Liver (tissue), 9 donors: ENCODE results near the gene PSMG4. TPM values are rescaled to one million over a fixed set of nuclear protein-coding genes. Genes with fewer than 3 reads are reported as not detected.

ENCODE experiments used
- DNase-seq: peaks from one replicate; pipeline ENCODE4 v3.0.0-alpha.2; 2017; ENCODE audit warnings: low spot score
- H3K27ac ChIP-seq, 2 donors: one replicate each; pipeline ENCODE4 v1.7.0; 2013; ENCODE audit warnings: inconsistent platforms in 2 of 2, low read length in 2 of 2, control low read depth in 1 of 2, low read depth in 1 of 2, mild to moderate bottlenecking in 1 of 2
- H3K27me3 ChIP-seq, 4 donors: one replicate each; pipeline versions ENCODE4 v1.6.1 to v1.7.0; 2013; ENCODE audit warnings: low read length in 3 of 4, inconsistent platforms in 1 of 4, mild to moderate bottlenecking in 1 of 4, moderate library complexity in 1 of 4; ENCODE audit not compliant: control insufficient read depth in 4 of 4, insufficient read depth in 4 of 4
- H3K36me3 ChIP-seq, 4 donors: one replicate each; pipeline versions ENCODE4 v1.6.1 to v1.7.0; 2013; ENCODE audit warnings: low read length in 3 of 4, mild to moderate bottlenecking in 3 of 4, low read depth in 1 of 4, moderate library complexity in 1 of 4; ENCODE audit not compliant: control insufficient read depth in 4 of 4, insufficient read depth in 3 of 4
- H3K4me1 ChIP-seq, 4 donors: one replicate each; pipeline versions ENCODE4 v1.6.1 to v1.7.0; 2013; ENCODE audit warnings: low read length in 3 of 4, mild to moderate bottlenecking in 3 of 4, moderate library complexity in 1 of 4; ENCODE audit not compliant: control insufficient read depth in 4 of 4, insufficient read depth in 4 of 4
- H3K4me3 ChIP-seq, 3 donors: one replicate each; pipeline versions ENCODE4 v1.6.1 to v1.7.0; 2013; ENCODE audit warnings: low read length in 3 of 3, control low read depth in 1 of 3, low read depth in 1 of 3, mild to moderate bottlenecking in 1 of 3
- H3K9ac ChIP-seq, 2 donors: one replicate each; pipeline ENCODE4 v1.7.0; 2013; ENCODE audit warnings: low read length in 2 of 2, mild to moderate bottlenecking in 2 of 2, moderate library complexity in 2 of 2, control low read depth in 1 of 2, low read depth in 1 of 2
- H3K9me3 ChIP-seq, 4 donors: one replicate each; pipeline versions ENCODE4 v1.6.1 to v1.7.0; 2013; ENCODE audit warnings: low read length in 3 of 4; ENCODE audit not compliant: control insufficient read depth in 4 of 4
- ATF3 ChIP-seq: IDR thresholded peaks from 2 replicates; pipeline ENCODE4 v1.6.1; 2016; ENCODE audit warnings: antibody characterized with exemption
- CTCF ChIP-seq: fragments of 150-350 bp; IDR thresholded peaks from 2 replicates; pipeline ENCODE4 v1.5.1; 2017; ENCODE audit warnings: improper control_type of control experiment, low read depth, low read length; ENCODE audit not compliant: missing input control
- EGR1 ChIP-seq, 2 donors: IDR thresholded peaks; 2 replicates each; pipeline ENCODE4 v1.6.1; 2016 to 2018; ENCODE audit warnings: antibody characterized with exemption in 2 of 2, low read depth in 2 of 2
- FOXA1 ChIP-seq: IDR thresholded peaks from 2 replicates; pipeline ENCODE4 v1.6.1; 2016; ENCODE audit warnings: antibody characterized with exemption
- FOXA2 ChIP-seq: IDR thresholded peaks from 2 replicates; pipeline ENCODE4 v1.6.1; 2016; ENCODE audit warnings: antibody characterized with exemption
- GABPA ChIP-seq, 2 donors: IDR thresholded peaks in 1 of 2; conservative IDR thresholded peaks in 1 of 2; 2 replicates each; pipeline ENCODE4 v1.6.1; 2016; ENCODE audit warnings: antibody characterized with exemption in 2 of 2, mild to moderate bottlenecking in 1 of 2, moderate library complexity in 1 of 2
- HNF4A ChIP-seq, 2 donors: conservative IDR thresholded peaks; 2 replicates each; pipeline ENCODE4 v1.6.1; 2016; ENCODE audit warnings: antibody characterized with exemption in 2 of 2, mild to moderate bottlenecking in 2 of 2
- HNF4G ChIP-seq: IDR thresholded peaks from 2 replicates; pipeline ENCODE4 v1.6.1; 2016; ENCODE audit warnings: antibody characterized with exemption
- JUND ChIP-seq, 2 donors: IDR thresholded peaks; 2 replicates each; pipeline ENCODE4 v1.6.1; 2016; ENCODE audit warnings: antibody characterized with exemption in 2 of 2
- MAX ChIP-seq: IDR thresholded peaks from 2 replicates; pipeline ENCODE4 v1.6.1; 2016; ENCODE audit warnings: antibody characterized with exemption
- NR2F2 ChIP-seq: IDR thresholded peaks from 2 replicates; pipeline ENCODE4 v1.6.1; 2016; ENCODE audit warnings: antibody characterized with exemption
- RAD21 ChIP-seq, 2 donors: IDR thresholded peaks; 2 replicates each; pipeline ENCODE4 v1.6.1; 2016; ENCODE audit warnings: antibody characterized with exemption in 2 of 2, mild to moderate bottlenecking in 2 of 2
- RXRA ChIP-seq, 2 donors: IDR thresholded peaks; 2 replicates each; pipeline ENCODE4 v1.6.1; 2017 to 2018; ENCODE audit warnings: antibody characterized with exemption in 2 of 2, mild to moderate bottlenecking in 1 of 2
- SP1 ChIP-seq: IDR thresholded peaks from 2 replicates; pipeline ENCODE4 v1.6.1; 2018; ENCODE audit warnings: antibody characterized with exemption, mild to moderate bottlenecking
- TAF1 ChIP-seq: conservative IDR thresholded peaks from 2 replicates; pipeline ENCODE4 v1.6.1; 2016; ENCODE audit warnings: antibody characterized with exemption, mild to moderate bottlenecking
- YY1 ChIP-seq: IDR thresholded peaks from 2 replicates; pipeline ENCODE4 v1.6.1; 2016; ENCODE audit warnings: antibody characterized with exemption, mild to moderate bottlenecking
- ZBTB33 ChIP-seq: IDR thresholded peaks from 2 replicates; pipeline ENCODE4 v1.6.1; 2016; ENCODE audit warnings: antibody characterized with exemption
- WGBS: extraction: QIAGEN DNeasy Blood & Tissue Kit; methylation state at CpG from one replicate; pipeline ENCODE4 v1.1.7; 2013; 5-methylcytosine and 5-hydroxymethylcytosine counted together
- polyA plus RNA-seq, 2 donors: library from polyadenylated mRNA; stranded (reverse) in 1 of 2; unstranded in 1 of 2; fragments of 200-250 nt in 1 of 2; fragments of >200 nt in 1 of 2; fragmentation: Nextera tagmentation in 1 of 2; extraction: Ambion mirVana in 1 of 2; gene quantifications; one replicate each; pipeline versions ENCODE4 v1.2.1 to v1.2.3, GENCODE V29; 2013 to 2015
- total RNA-seq, 2 donors: library from RNA; depleted of rRNA; stranded (reverse); fragments of >200 nt; gene quantifications; one replicate each; pipeline ENCODE4 v1.2.3, GENCODE V29; 2014
- donor health status: healthy.
- donor health status: healthy.
- donor health status: healthy.
- donor health status: healthy.
- donor health status: healthy.

Gene PSMG4
- total and polyA plus RNA-seq, 4 donors = 10.7 to 28.5 (median 15.1) TPM

GRCh38 chr6:3305831-3306230, 47.1 kb downstream of the PSMG4 start:
- no peaks in the 10 kb centered on the region for H3K27me3 ChIP-seq
- no peaks in the 10 kb centered on the region for H3K9me3 ChIP-seq
- no peak overlapping the region for H3K27ac ChIP-seq
- H3K9ac ChIP-seq = no peak overlapping the region
- peaks cover 1 to 24% (median 13%) of the 10 kb centered on the region in 4 donors for H3K36me3 ChIP-seq
- TF ChIP-seq MAX (no peak), YY1 (no peak), FOXA2 (no peak), HNF4A (conservative IDR thresholded peaks at IDR 0.05) (no peak), FOXA1 (no peak), EGR1 (IDR thresholded peaks at IDR 0.05; ENCODE audit: low read depth in 2 of 2) (no peak), NR2F2 (no peak), ATF3 (no peak), TAF1 (no peak), ZBTB33 (no peak), HNF4G (no peak), SP1 (no peak), RXRA (IDR thresholded peaks at IDR 0.05) (no peak), JUND (IDR thresholded peaks at IDR 0.05) (no peak)
- H3K4me1 ChIP-seq = no peaks in the 10 kb centered on the region
- no peak for DNase-seq
- H3K4me3 ChIP-seq = no peak overlapping the region
- WGBS = 97% methylated on average over 3 of the region's 3 CpGs

GRCh38 chr6:3306848-3307247, 48.1 kb downstream of the PSMG4 start:
- Histone ChIP-seq H3K9me3 (no peaks in the 10 kb centered on the region), H3K9ac (no peak overlapping the region), H3K4me3 (no peak overlapping the region), H3K4me1 (no peaks in the 10 kb centered on the region), H3K27me3 (no peaks in the 10 kb centered on the region), H3K36me3 (peaks cover 1 to 24% (median 13%) of the 10 kb centered on the region in 4 donors), H3K27ac (no peak overlapping the region)
- TF ChIP-seq MAX = no peak
- no peak for TF ChIP-seq TAF1
- no peak for TF ChIP-seq HNF4G
- TF ChIP-seq GABPA (IDR thresholded peaks at IDR 0.05 in 1 of 2, conservative IDR thresholded peaks at IDR 0.05 in 1 of 2) = no peak
- TF ChIP-seq CTCF = no peak
- TF ChIP-seq HNF4A (conservative IDR thresholded peaks at IDR 0.05) = no peak
- TF ChIP-seq JUND (IDR thresholded peaks at IDR 0.05) = no peak
- TF ChIP-seq FOXA2 = no peak
- TF ChIP-seq RAD21 (IDR thresholded peaks at IDR 0.05) = no peak
- 97% methylated on average over 10 of the region's 10 CpGs for WGBS
- DNase-seq = no peak
